Activated B cell treated with CpG ODN at 0.5 μM for 24 hours (primary cell): Measurements from ENCODE around the gene ACVR1B. TPM values are rescaled to one million over a fixed set of nuclear protein-coding genes. Genes with fewer than 3 reads are reported as not detected.
A peak's percentile ranks its signal among the peaks of the same experiment; 100 is the strongest.

Source experiments
- ATAC-seq: fragments of 200-7000 bp; cut with Tn5 transposase; one replicate; pipeline ENCODE4 v1.10.0; 2021; ENCODE audit warnings: low read depth, mild to moderate bottlenecking, moderate library complexity
- CTCF ChIA-PET: fragments of 350-600 bp; sonication (Branson Sonifier 250); formaldehyde crosslinking; loops from one replicate; lab custom pipeline; 2021; ENCODE audit warnings: antibody characterized with exemption; lab: Charles Lee
- POLR2A ChIA-PET: fragments of 350-600 bp; sonication (Branson Sonifier 250); formaldehyde crosslinking; loops from one replicate; lab custom pipeline; 2021; ENCODE audit warnings: antibody characterized with exemption; lab: Charles Lee
- DNase-seq: peaks from one replicate; pipeline ENCODE4 v3.0.0; 2022
- H3K27ac Mint-ChIP-seq: one replicate; pipeline ENCODE4 v1.8.0; 2020; ENCODE audit warnings: mixed read lengths
- H3K27me3 Mint-ChIP-seq: one replicate; pipeline ENCODE4 v1.8.0; 2021; ENCODE audit warnings: mixed read lengths
- H3K36me3 Mint-ChIP-seq: one replicate; pipeline ENCODE4 v1.8.0; 2021; ENCODE audit warnings: low read depth, mixed read lengths
- H3K4me1 Mint-ChIP-seq: one replicate; pipeline ENCODE4 v1.8.0; 2021; ENCODE audit warnings: mixed read lengths
- H3K4me3 Mint-ChIP-seq: one replicate; pipeline ENCODE4 v1.8.0; 2020; ENCODE audit warnings: mild to moderate bottlenecking, mixed read lengths
- H3K9me3 Mint-ChIP-seq: one replicate; pipeline ENCODE4 v1.8.0; 2020; ENCODE audit warnings: mixed read lengths
- CTCF ChIP-seq: fragments of 200-600 bp; IDR thresholded peaks from one replicate; pipeline ENCODE4 v1.8.0; 2022; ENCODE audit warnings: antibody characterized with exemption, mild to moderate bottlenecking
- intact Hi-C: fragments of 100-400 bp; cut with micrococcal nuclease; formaldehyde crosslinking; loops from one replicate; pipeline ENCODE4 v1.15.1; 2024
- total RNA-seq: library from RNA; stranded (reverse); gene quantifications from 2 replicates; pipeline ENCODE4 v1.2.3, GENCODE V29; 2022

Gene ACVR1B
- total RNA-seq, 1 donor from 2014 or later: 10.0 TPM

GRCh38 chr12:52018433-52019112 is 67.1 kb downstream of the ACVR1B start:
- Mint-ChIP-seq H3K9me3 (no peaks in the 10 kb centered on the region), H3K36me3 (peaks cover 22% of the 10 kb centered on the region), H3K27ac (no peak overlapping the region), H3K4me1 (peaks cover 40% of the 10 kb centered on the region), H3K27me3 (no peaks in the 10 kb centered on the region), H3K4me3 (no peak overlapping the region)
- CTCF ChIA-PET: interaction anchor here (10.7 to 13.2 kb wide), 3 partner anchors 12 to 99 kb away, joined by 191 to 310 read pairs (median 306); partner anchors contain the start of gene TAMALIN
- ATAC-seq (no peak), DNase-seq (no peak)
- POLR2A ChIA-PET: interaction anchor here (1.0 to 1.9 kb wide), 2 partner anchors 12 to 19 kb away, joined by 5 to 8 read pairs; partner anchors contain the start of gene TAMALIN
- TF ChIP-seq CTCF: no peak
- intact Hi-C loops: no loop called here

DNA sequence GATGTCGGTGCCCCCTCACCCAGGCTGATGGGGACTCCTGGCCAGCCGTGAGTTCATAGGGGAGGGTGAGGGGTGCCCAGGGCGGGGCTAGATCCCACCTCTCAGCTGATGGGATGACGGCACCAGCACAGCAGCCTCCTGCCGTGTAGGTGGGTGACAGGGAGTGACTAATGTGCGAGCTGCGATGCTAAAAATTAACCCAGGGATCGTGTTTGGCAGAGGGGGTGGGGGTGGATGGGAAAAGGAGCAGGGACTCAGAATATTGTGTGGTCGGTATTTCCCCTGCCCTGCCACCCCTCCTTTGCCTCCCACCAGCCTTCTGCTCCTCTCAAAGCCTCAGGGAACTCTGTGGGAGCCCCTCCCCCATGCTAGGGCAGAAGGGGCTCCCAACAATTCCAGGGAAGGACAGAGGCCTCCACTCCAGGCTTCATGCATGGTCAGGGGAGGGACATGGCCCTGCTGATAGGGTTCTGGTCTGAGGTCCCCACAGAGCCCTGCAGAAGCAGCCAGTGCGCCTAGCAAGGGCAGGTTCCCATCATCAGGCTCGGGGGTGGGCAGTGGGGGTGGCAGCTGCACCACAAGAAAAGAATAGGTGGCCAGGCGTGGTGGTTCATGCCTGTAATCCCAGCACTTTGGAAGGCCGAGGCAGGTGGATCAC is 67.7 kb downstream of the ACVR1B start:
- intact Hi-C loops: no loop called here
- no peaks in the 10 kb centered on the region for H3K27me3 Mint-ChIP-seq
- H3K4me3 Mint-ChIP-seq: no peak overlapping the region
- ChIA-PET POLR2A (interaction anchor here (1.0 to 7.5 kb wide), 3 partner anchors 11 to 26 kb away, joined by 5 to 217 read pairs (median 54); partner anchors contain the start of gene TAMALIN), CTCF (interaction anchor here (1.1 to 13.2 kb wide), 7 partner anchors 13 to 102 kb away, joined by 4 to 342 read pairs (median 191); partner anchors contain the start of genes SMIM41 and TAMALIN)
- H3K9me3 Mint-ChIP-seq: no peaks in the 10 kb centered on the region
- no peak for DNase-seq
- ATAC-seq: no peak
- peaks cover 45% of the 10 kb centered on the region for H3K4me1 Mint-ChIP-seq
- no peak overlapping the region for H3K27ac Mint-ChIP-seq
- no peak for TF ChIP-seq CTCF
- peaks cover 15% of the 10 kb centered on the region for H3K36me3 Mint-ChIP-seq

- Mint-ChIP-seq H3K4me3 (peak overlapping the region; percentile 29), H3K27me3 (no peaks in the 10 kb centered on the region), H3K36me3 (peaks cover 9% of the 10 kb centered on the region), H3K27ac (peak overlapping the region; percentile 21), H3K4me1 (peaks cover 58% of the 10 kb centered on the region), H3K9me3 (no peaks in the 10 kb centered on the region)
- ATAC-seq (peak; percentile 58), DNase-seq (peak; percentile 61)
- CTCF ChIA-PET: interaction anchor here (0.7 to 13.2 kb wide), 15 partner anchors 11 to 680 kb away, joined by 3 to 342 read pairs (median 6); partner anchors contain the start of genes SMIM41 and TAMALIN
- POLR2A ChIA-PET: interaction anchor here (1.6 to 7.5 kb wide), 3 partner anchors 13 to 30 kb away, joined by 4 to 217 read pairs (median 54); partner anchors contain the start of genes NR4A1 and TAMALIN
- intact Hi-C loops: loop anchor here (1.0 to 5.0 kb wide), 2 partner anchors 27 to 598 kb away; partner anchors contain the start of gene SLC4A8
- TF ChIP-seq CTCF: no peak
These were observed 69.2 kb downstream of the ACVR1B start for GRCh38 chr12:52020539-52021336.

DNA sequence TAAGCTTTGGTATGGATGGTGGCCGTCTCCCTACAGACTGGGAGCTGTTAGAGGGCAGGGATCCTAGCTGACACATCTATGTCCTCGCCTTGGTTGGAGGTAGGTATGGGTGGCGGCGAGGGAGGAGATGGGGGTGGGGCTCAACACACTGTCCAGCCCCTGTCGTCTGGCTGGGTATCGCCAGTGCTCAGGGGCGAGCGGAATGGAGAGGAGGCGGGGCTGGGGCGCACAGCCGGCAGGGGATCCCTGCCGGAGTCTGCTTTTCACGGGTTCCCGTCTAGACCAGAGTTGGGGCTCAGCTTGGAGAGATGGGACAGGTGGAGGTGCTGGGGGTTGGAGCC is 71.3 kb downstream of the ACVR1B start:
- H3K9me3 Mint-ChIP-seq: no peaks in the 10 kb centered on the region
- intact Hi-C loops: loop anchor here (1.0 to 5.0 kb wide), 4 partner anchors 17 to 984 kb away; partner anchors contain the start of genes EIF4B, SLC4A8 and TAMALIN
- H3K27ac Mint-ChIP-seq: no peak overlapping the region
- POLR2A ChIA-PET: interaction anchor here (0.9 to 7.5 kb wide), 8 partner anchors 10 to 95 kb away, joined by 3 to 217 read pairs (median 28); partner anchors contain the start of genes ATG101, NR4A1 and TAMALIN
- no peaks in the 10 kb centered on the region for H3K27me3 Mint-ChIP-seq
- peaks cover 57% of the 10 kb centered on the region for H3K4me1 Mint-ChIP-seq
- no peak for TF ChIP-seq CTCF
- H3K36me3 Mint-ChIP-seq: no peaks in the 10 kb centered on the region
- ATAC-seq: peak; percentile 2
- CTCF ChIA-PET: interaction anchor here (0.6 to 13.2 kb wide), 17 partner anchors 9 to 132 kb away, joined by 3 to 342 read pairs (median 6); partner anchors contain the start of genes ATG101, NR4A1, SMIM41 and TAMALIN
- no peak for DNase-seq
- peak overlapping the region; percentile 81 for H3K4me3 Mint-ChIP-seq
